ENCODE results near the gene FAM20B. TPM values are rescaled to one million over a fixed set of nuclear protein-coding genes. Genes with fewer than 3 reads are reported as not detected.
"Not testable (repeated sequence)": the region's sequence is repeated elsewhere in the genome, so short reads cannot be mapped to it uniquely, and the experiment has no call there.

FAM20B gene, protein sequence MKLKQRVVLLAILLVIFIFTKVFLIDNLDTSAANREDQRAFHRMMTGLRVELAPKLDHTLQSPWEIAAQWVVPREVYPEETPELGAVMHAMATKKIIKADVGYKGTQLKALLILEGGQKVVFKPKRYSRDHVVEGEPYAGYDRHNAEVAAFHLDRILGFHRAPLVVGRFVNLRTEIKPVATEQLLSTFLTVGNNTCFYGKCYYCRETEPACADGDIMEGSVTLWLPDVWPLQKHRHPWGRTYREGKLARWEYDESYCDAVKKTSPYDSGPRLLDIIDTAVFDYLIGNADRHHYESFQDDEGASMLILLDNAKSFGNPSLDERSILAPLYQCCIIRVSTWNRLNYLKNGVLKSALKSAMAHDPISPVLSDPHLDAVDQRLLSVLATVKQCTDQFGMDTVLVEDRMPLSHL
- total RNA-seq, result 11.3 TPM
- polyA plus RNA-seq, result 11.8 TPM
- long read RNA-seq, donor 1, result 0 reads
- long read RNA-seq, donor 2, full-length matches to known transcripts, result 5 of 5 reads
- long read RNA-seq, donor 2, partial matches to known transcripts, result 0 of 5 reads
- long read RNA-seq, donor 2, other reads (novel, unspliced or antisense), result 0 of 5 reads
- long read RNA-seq, donor 3, full-length matches to known transcripts, result 1 of 1 reads
- long read RNA-seq, donor 3, partial matches to known transcripts, result 0 of 1 reads
- long read RNA-seq, donor 3, other reads (novel, unspliced or antisense), result 0 of 1 reads
- long read RNA-seq, donor 4, result 0 reads
- long read RNA-seq, donor 5, full-length matches to known transcripts, result 2 of 2 reads
- long read RNA-seq, donor 5, partial matches to known transcripts, result 0 of 2 reads
- long read RNA-seq, donor 5, other reads (novel, unspliced or antisense), result 0 of 2 reads
- long read RNA-seq, donor 6, full-length matches to known transcripts, result 2 of 2 reads
- long read RNA-seq, donor 6, partial matches to known transcripts, result 0 of 2 reads
- long read RNA-seq, donor 6, other reads (novel, unspliced or antisense), result 0 of 2 reads
- long read RNA-seq, donor 7, full-length matches to known transcripts, result 2 of 2 reads
- long read RNA-seq, donor 7, partial matches to known transcripts, result 0 of 2 reads
- long read RNA-seq, donor 7, other reads (novel, unspliced or antisense), result 0 of 2 reads
- long read RNA-seq, donor 8, result 0 reads
- long read RNA-seq, donor 9, full-length matches to known transcripts, result 2 of 2 reads
- long read RNA-seq, donor 9, partial matches to known transcripts, result 0 of 2 reads
- long read RNA-seq, donor 9, other reads (novel, unspliced or antisense), result 0 of 2 reads
- long read RNA-seq, donor 10, full-length matches to known transcripts, result 1 of 1 reads
- long read RNA-seq, donor 10, partial matches to known transcripts, result 0 of 1 reads
- long read RNA-seq, donor 10, other reads (novel, unspliced or antisense), result 0 of 1 reads

DNA sequence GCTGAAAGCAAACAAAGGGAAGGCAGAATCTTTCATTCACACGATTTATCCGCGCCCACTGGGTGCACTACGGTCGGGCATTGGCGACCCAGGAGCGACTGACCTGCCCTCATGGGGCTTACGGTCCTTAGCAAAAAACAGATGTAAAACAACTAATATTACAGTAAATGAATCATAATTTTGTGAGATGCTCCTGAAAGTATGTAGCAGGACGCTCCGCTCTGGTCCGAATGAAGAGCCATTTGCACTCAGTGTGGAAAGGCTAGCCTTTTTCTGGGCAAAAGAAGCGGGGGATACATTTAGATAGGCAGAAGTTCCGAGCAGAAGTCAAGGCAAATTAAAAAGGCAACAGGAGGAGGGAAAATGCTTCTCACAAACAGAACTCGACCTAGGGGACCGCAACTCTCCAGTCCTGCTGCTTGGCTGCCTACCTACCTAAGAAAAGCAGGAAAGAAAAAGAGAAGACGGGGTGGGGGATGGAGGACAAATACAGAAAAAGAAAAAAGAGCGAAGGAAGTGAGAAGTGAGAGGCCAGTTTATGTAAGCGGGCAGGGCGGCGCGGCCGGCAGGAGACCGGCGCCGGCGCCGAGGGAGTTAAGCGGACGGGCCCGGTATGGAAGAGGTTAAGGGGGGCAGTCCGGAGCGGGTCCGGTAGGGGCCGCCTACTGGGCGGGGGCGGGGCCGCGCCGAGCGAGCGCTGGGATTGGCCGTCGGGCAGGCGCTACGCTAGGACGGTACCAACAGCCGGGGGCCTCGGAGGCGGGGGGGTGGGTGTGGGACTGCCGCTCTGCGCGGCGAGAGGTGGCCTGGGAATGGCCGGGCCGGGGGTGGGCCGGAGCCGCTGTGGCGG, at the start of gene FAM20B:
Gene FAM20B, plus strand, starts transcription at position 770 of the 850 bp plus-strand sequence. CDS start 17,954 bp downstream, outside the sequence.
- H3K27ac ChIP-seq (ENCODE audit: low read depth in 1 of 2, low read length in 1 of 2), result peak within 1 kb of the TSS; percentile 53 to 84
- peaks cover 8 to 15% of the 10 kb centered on the region in 2 donors for H3K4me1 ChIP-seq (ENCODE audit: control insufficient read depth in 2 of 2, insufficient read depth in 2 of 2, low read length in 2 of 2)
- DNase-seq (ENCODE audit: low read depth in 6 of 9, low spot score in 9 of 9), result peak; percentile 67 to 93 (median 82)
- WGBS, result 19% methylated on average over 58 of the region's 58 CpGs
- H3K27me3 ChIP-seq (ENCODE audit: control insufficient read depth in 2 of 2, insufficient read depth in 1 of 2, low read length in 1 of 2), result no peaks in the 10 kb centered on the region
- H3K9me3 ChIP-seq (ENCODE audit: control insufficient read depth in 2 of 2, insufficient read depth in 1 of 2, low read length in 1 of 2), result no peaks in the 10 kb centered on the region
- peak within 1 kb of the TSS; percentile 70 to 90 for H3K4me3 ChIP-seq (ENCODE audit: low read length in 2 of 2)
- no peaks in the 10 kb centered on the region for H3K36me3 ChIP-seq (ENCODE audit: control insufficient read depth in 2 of 2, insufficient read depth in 2 of 2, low read length in 1 of 2)

DNA sequence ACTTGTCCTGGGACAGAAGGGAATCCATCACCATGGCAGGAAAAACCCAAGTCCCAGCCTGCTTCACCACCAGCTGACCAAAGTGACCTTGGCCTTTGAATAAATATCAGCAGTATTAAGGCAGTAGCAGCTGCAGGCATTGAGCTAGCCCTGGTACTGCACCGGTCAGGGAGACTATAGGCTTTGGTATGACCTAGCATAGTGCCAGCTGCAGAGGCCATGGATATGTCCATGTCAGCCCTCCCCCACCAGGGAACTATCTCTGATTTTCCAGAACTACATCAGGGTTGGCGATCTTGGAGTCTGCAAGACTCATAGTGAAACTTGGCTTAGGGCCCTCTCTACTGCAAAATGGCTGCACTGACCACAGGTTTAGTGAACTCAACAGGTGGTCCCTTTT, 49.2 kb upstream of the FAM20B start:
- Histone ChIP-seq H3K27ac (ENCODE audit: low read depth in 1 of 2, low read length in 1 of 2) (no peak overlapping the region), H3K4me1 (ENCODE audit: control insufficient read depth in 2 of 2, insufficient read depth in 2 of 2, low read length in 2 of 2) (peaks cover 0 to 14% of the 10 kb centered on the region in 2 donors), H3K36me3 (ENCODE audit: control insufficient read depth in 2 of 2, insufficient read depth in 2 of 2, low read length in 1 of 2) (no peaks in the 10 kb centered on the region), H3K9me3 (ENCODE audit: control insufficient read depth in 2 of 2, insufficient read depth in 1 of 2, low read length in 1 of 2) (peaks cover 0 to 5% of the 10 kb centered on the region in 2 donors), H3K4me3 (ENCODE audit: low read length in 2 of 2) (no peak overlapping the region), H3K27me3 (ENCODE audit: control insufficient read depth in 2 of 2, insufficient read depth in 1 of 2, low read length in 1 of 2) (no peaks in the 10 kb centered on the region)
- DNase-seq (ENCODE audit: low read depth in 6 of 9, low spot score in 9 of 9), result no peak
- WGBS, result 69% methylated on average over 2 of the region's 2 CpGs

DNA sequence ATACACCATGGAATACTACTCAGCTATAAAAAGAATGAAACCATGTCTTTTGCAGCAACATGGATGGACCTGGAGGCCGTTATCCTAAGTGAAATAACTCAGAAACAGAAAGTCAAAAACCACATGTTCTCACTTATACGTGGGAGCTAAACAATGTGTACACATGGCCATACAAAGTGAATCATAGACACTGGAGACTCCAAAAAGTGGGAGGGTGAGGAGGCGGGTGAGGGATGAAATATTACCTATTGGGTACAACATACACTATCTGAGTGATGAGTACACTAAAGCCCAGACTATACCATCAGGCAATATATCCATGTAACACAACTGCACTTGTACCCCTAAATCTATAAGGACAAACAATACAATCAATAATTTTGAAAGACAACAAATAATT, 39.5 kb upstream of the FAM20B start:
- no peak overlapping the region for H3K4me3 ChIP-seq (ENCODE audit: low read length in 2 of 2)
- no peaks in the 10 kb centered on the region for H3K36me3 ChIP-seq (ENCODE audit: control insufficient read depth in 2 of 2, insufficient read depth in 2 of 2, low read length in 1 of 2)
- no peak overlapping the region for H3K27ac ChIP-seq (ENCODE audit: low read depth in 1 of 2, low read length in 1 of 2)
- H3K9me3 ChIP-seq (ENCODE audit: control insufficient read depth in 2 of 2, insufficient read depth in 1 of 2, low read length in 1 of 2), result no peaks in the 10 kb centered on the region
- no peaks in the 10 kb centered on the region for H3K27me3 ChIP-seq (ENCODE audit: control insufficient read depth in 2 of 2, insufficient read depth in 1 of 2, low read length in 1 of 2)
- no peaks in the 10 kb centered on the region for H3K4me1 ChIP-seq (ENCODE audit: control insufficient read depth in 2 of 2, insufficient read depth in 2 of 2, low read length in 2 of 2)
- WGBS, result 90% methylated on average over 3 of the region's 3 CpGs
- no peak for DNase-seq (ENCODE audit: low read depth in 6 of 9, low spot score in 9 of 9)

DNA sequence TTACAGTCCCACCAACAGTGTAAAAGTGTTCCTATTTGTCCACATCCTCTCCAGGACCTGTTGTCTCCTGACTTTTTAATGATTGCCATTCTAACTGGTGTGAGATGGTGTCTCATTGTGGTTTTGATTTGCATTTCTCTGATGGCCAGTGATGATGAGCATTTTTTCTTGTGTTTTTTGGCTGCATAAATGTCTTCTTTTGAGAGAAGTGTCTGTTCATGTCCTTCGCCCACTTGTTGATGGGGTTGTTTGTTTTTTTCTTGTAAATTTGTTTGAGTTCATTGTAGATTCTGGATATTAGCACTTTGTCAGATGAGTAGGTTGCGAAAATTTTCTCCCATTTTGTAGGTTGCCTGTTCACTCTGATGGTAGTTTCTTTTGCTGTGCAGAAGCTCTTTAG, 37.5 kb upstream of the FAM20B start:
- H3K27ac ChIP-seq (ENCODE audit: low read depth in 1 of 2, low read length in 1 of 2); H3K27me3 ChIP-seq (ENCODE audit: control insufficient read depth in 2 of 2, insufficient read depth in 1 of 2, low read length in 1 of 2); DNase-seq (ENCODE audit: low read depth in 6 of 9, low spot score in 9 of 9); H3K36me3 ChIP-seq (ENCODE audit: control insufficient read depth in 2 of 2, insufficient read depth in 2 of 2, low read length in 1 of 2); H3K4me3 ChIP-seq (ENCODE audit: low read length in 2 of 2); H3K4me1 ChIP-seq (ENCODE audit: control insufficient read depth in 2 of 2, insufficient read depth in 2 of 2, low read length in 2 of 2); H3K9me3 ChIP-seq (ENCODE audit: control insufficient read depth in 2 of 2, insufficient read depth in 1 of 2, low read length in 1 of 2): not testable (repeated sequence)
- over 99% methylated on average over 2 of the region's 2 CpGs for WGBS

DNA sequence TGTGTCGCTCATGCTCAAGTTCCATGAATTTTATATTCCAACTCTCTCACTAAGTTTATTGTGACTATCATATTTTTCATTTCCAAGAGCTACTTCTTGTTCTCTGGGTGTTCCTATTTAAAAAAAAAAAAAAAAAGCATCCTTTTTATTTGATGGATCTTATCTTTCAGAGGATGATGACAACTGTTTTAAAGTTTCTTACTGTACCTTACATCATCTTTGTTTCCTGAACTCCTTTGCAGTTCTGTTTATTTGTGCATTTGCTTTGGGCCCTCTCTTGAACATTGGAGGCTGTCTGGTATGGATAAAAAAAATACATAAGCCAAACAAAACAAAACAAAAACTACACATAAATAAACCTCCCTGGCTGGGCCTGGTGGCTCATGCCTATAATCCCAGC, 32.1 kb upstream of the FAM20B start:
- Histone ChIP-seq H3K4me1 (ENCODE audit: control insufficient read depth in 2 of 2, insufficient read depth in 2 of 2, low read length in 2 of 2) (no peaks in the 10 kb centered on the region), H3K27ac (ENCODE audit: low read depth in 1 of 2, low read length in 1 of 2) (no peak overlapping the region), H3K9me3 (ENCODE audit: control insufficient read depth in 2 of 2, insufficient read depth in 1 of 2, low read length in 1 of 2) (peaks cover 0 to 12% of the 10 kb centered on the region in 2 donors), H3K36me3 (ENCODE audit: control insufficient read depth in 2 of 2, insufficient read depth in 2 of 2, low read length in 1 of 2) (no peaks in the 10 kb centered on the region), H3K27me3 (ENCODE audit: control insufficient read depth in 2 of 2, insufficient read depth in 1 of 2, low read length in 1 of 2) (no peaks in the 10 kb centered on the region), H3K4me3 (ENCODE audit: low read length in 2 of 2) (no peak overlapping the region)
- 94% methylated on average over 1 of the region's 1 CpG for WGBS
- no peak for DNase-seq (ENCODE audit: low read depth in 6 of 9, low spot score in 9 of 9)

DNA sequence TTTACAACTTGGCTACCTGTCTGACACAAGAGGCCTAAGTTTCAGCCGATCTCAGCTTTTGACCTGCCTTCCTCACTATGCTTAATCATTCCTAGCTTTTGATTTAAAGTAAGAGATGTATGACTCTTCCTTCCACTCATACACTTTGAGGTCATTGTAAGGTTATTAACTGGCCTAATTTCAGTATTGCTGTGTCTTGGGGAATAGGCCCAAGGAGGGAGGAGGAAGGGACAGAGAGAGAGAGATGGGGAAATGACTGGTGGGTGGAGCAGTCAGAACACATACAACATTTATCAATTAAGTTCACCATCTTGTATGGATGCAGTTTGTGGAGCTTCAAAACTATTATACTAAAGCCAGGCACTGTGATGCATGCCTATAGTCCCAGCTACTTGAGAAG, 28.3 kb upstream of the FAM20B start:
- Histone ChIP-seq H3K4me1 (ENCODE audit: control insufficient read depth in 2 of 2, insufficient read depth in 2 of 2, low read length in 2 of 2) (peaks cover 0 to 2% of the 10 kb centered on the region in 2 donors), H3K27ac (ENCODE audit: low read depth in 1 of 2, low read length in 1 of 2) (no peak overlapping the region), H3K9me3 (ENCODE audit: control insufficient read depth in 2 of 2, insufficient read depth in 1 of 2, low read length in 1 of 2) (peaks cover 0 to 12% of the 10 kb centered on the region in 2 donors), H3K4me3 (ENCODE audit: low read length in 2 of 2) (no peak overlapping the region), H3K27me3 (ENCODE audit: control insufficient read depth in 2 of 2, insufficient read depth in 1 of 2, low read length in 1 of 2) (no peaks in the 10 kb centered on the region), H3K36me3 (ENCODE audit: control insufficient read depth in 2 of 2, insufficient read depth in 2 of 2, low read length in 1 of 2) (no peaks in the 10 kb centered on the region)
- no peak for DNase-seq (ENCODE audit: low read depth in 6 of 9, low spot score in 9 of 9)
- 97% methylated on average over 1 of the region's 1 CpG for WGBS

DNA sequence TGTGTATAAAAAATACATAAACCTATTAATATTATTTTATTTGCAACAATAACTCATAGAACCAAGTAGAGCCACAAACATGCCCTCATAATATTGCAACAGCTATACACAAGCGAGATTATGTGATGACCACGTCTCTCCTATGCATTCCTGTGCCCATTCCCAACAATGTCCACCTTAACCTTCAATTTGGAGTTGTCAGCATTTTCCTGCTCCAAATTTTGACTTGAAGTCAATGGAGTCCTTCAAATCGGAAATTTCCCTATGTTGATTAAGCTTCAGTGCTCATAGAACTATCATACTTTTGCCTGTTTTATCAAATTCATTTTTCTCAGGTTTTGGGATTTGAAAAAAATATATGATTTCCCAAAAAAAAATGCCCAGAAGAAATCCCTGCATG, 27.4 kb upstream of the FAM20B start:
- DNase-seq (ENCODE audit: low read depth in 6 of 9, low spot score in 9 of 9), result no peak
- no peak overlapping the region for H3K4me3 ChIP-seq (ENCODE audit: low read length in 2 of 2)
- peaks cover 0 to 12% of the 10 kb centered on the region in 2 donors for H3K9me3 ChIP-seq (ENCODE audit: control insufficient read depth in 2 of 2, insufficient read depth in 1 of 2, low read length in 1 of 2)
- 95% methylated on average over 3 of the region's 3 CpGs for WGBS
- H3K27ac ChIP-seq (ENCODE audit: low read depth in 1 of 2, low read length in 1 of 2), result no peak overlapping the region
- no peaks in the 10 kb centered on the region for H3K36me3 ChIP-seq (ENCODE audit: control insufficient read depth in 2 of 2, insufficient read depth in 2 of 2, low read length in 1 of 2)
- no peaks in the 10 kb centered on the region for H3K27me3 ChIP-seq (ENCODE audit: control insufficient read depth in 2 of 2, insufficient read depth in 1 of 2, low read length in 1 of 2)
- H3K4me1 ChIP-seq (ENCODE audit: control insufficient read depth in 2 of 2, insufficient read depth in 2 of 2, low read length in 2 of 2), result peaks cover 0 to 6% of the 10 kb centered on the region in 2 donors

DNA sequence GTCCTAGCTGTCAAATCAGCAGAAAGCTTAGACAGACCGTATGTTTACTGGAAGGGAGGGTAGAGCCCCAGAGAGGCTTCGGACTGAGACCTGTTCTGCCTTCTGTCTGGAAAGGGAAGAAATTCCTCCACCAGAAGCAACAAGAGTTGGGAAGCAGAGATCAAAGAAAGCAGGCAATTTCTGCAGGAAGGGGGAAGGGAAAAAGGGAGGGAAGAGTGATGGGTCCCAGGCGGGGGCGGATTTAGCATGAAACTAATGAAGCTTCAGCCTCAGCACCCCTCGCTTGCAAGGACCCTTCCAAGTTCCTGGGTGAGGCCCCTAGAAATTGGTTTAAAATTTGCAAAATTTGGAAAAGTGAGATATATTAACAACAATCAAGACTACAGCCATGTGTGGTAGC, 26.6 kb upstream of the FAM20B start:
- no peaks in the 10 kb centered on the region for H3K36me3 ChIP-seq (ENCODE audit: control insufficient read depth in 2 of 2, insufficient read depth in 2 of 2, low read length in 1 of 2)
- H3K27ac ChIP-seq (ENCODE audit: low read depth in 1 of 2, low read length in 1 of 2), result no peak overlapping the region
- no peaks in the 10 kb centered on the region for H3K27me3 ChIP-seq (ENCODE audit: control insufficient read depth in 2 of 2, insufficient read depth in 1 of 2, low read length in 1 of 2)
- no peak overlapping the region for H3K4me3 ChIP-seq (ENCODE audit: low read length in 2 of 2)
- peaks cover 0 to 6% of the 10 kb centered on the region in 2 donors for H3K4me1 ChIP-seq (ENCODE audit: control insufficient read depth in 2 of 2, insufficient read depth in 2 of 2, low read length in 2 of 2)
- peaks cover 0 to 10% of the 10 kb centered on the region in 2 donors for H3K9me3 ChIP-seq (ENCODE audit: control insufficient read depth in 2 of 2, insufficient read depth in 1 of 2, low read length in 1 of 2)
- DNase-seq (ENCODE audit: low read depth in 6 of 9, low spot score in 9 of 9), result no peak
- WGBS, result 95% methylated on average over 5 of the region's 5 CpGs

All from thymus (tissue), 14 donors.